ENCODE data around the gene ACTMAP. TPM values are rescaled to one million over a fixed set of nuclear protein-coding genes. Genes with fewer than 3 reads are reported as not detected.

ACTMAP gene
- total and polyA plus RNA-seq, 11 donors, result 4.2 to 11.1 (median 8.1) TPM

DNA sequence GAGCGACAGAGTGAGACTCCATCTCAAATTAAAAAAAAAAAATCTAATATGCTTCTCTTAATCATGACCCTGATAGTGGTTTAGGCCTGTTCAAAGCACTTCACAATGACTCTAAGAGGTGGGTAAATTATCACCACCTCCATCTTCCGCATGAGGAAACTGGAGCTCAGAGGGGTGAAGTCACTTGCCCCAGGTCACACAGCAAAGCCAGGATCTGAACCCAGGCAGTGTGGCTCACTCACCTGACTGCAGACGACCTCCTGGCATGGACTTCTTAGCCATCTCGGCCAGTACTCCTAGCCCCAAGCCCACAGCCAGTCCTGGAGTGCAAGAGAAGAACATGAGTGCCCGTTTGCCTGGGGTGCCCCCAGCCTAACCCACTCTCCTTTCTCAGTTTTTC, 40.5 kb downstream of the ACTMAP start:
- H3K36me3 ChIP-seq, result peaks cover 0 to 76% (median 56%) of the 10 kb centered on the region in 9 donors
- H3K4me3 ChIP-seq, result no peak overlapping the region
- peaks cover 3 to 42% (median 13%) of the 10 kb centered on the region in 12 donors for H3K4me1 ChIP-seq
- H3K9me3 ChIP-seq, result no peaks in the 10 kb centered on the region
- H3K27ac ChIP-seq, result no peak overlapping the region
- no peaks in the 10 kb centered on the region for H3K27me3 ChIP-seq
- ATAC-seq, result no peak
- intact Hi-C loops (cut with DNase I), result loop anchor here in 1 of 10 donors (10.0 kb wide), 1 partner anchor 45 kb away; no protein-coding TSS in a partner anchor
- 86 to 96% (median 92%) methylated on average over 5 of the region's 5 CpGs for WGBS, 4 donors
- no peak for DNase-seq
- TF ChIP-seq, protein P1, sequence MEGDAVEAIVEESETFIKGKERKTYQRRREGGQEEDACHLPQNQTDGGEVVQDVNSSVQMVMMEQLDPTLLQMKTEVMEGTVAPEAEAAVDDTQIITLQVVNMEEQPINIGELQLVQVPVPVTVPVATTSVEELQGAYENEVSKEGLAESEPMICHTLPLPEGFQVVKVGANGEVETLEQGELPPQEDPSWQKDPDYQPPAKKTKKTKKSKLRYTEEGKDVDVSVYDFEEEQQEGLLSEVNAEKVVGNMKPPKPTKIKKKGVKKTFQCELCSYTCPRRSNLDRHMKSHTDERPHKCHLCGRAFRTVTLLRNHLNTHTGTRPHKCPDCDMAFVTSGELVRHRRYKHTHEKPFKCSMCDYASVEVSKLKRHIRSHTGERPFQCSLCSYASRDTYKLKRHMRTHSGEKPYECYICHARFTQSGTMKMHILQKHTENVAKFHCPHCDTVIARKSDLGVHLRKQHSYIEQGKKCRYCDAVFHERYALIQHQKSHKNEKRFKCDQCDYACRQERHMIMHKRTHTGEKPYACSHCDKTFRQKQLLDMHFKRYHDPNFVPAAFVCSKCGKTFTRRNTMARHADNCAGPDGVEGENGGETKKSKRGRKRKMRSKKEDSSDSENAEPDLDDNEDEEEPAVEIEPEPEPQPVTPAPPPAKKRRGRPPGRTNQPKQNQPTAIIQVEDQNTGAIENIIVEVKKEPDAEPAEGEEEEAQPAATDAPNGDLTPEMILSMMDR (IDR thresholded peaks at IDR 0.05), result no peak
- TF ChIP-seq POLR2A (IDR thresholded peaks at IDR 0.05), result no peak

DNA sequence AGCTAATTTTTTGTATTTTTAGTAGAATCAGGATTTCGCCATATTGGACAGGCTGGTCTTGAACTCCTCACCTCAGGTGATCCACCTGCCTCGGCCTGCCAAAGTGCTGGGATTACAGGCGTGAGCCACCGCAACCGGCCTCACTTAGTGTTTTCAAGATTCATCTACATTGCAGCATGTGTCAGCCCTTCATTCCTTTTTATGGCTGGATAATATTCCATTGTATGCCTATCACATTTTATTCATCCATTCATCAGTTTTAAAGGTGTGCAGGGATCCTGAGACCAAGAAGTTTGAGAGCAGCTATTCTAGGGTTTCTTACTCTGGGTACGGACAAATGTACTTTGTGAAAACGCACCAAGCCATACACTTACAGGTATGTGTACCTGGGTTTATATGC, 42.7 kb downstream of the ACTMAP start:
- Histone ChIP-seq H3K27me3 (no peaks in the 10 kb centered on the region), H3K4me1 (peaks cover 0 to 29% (median 9%) of the 10 kb centered on the region in 12 donors), H3K36me3 (peaks cover 0 to 92% (median 73%) of the 10 kb centered on the region in 9 donors), H3K9me3 (no peaks in the 10 kb centered on the region), H3K4me3 (no peak overlapping the region), H3K27ac (peak overlapping the region in 4 of 12 donors; percentile 63 to 88 (median 76))
- 93 to 98% (median 96%) methylated on average over 7 of the region's 7 CpGs for WGBS, 4 donors
- intact Hi-C loops (cut with DNase I), result no loop called here
- TF ChIP-seq, protein P1 (IDR thresholded peaks at IDR 0.05), result no peak
- TF ChIP-seq POLR2A (IDR thresholded peaks at IDR 0.05), result no peak
- ATAC-seq (no peak), DNase-seq (no peak)

DNA sequence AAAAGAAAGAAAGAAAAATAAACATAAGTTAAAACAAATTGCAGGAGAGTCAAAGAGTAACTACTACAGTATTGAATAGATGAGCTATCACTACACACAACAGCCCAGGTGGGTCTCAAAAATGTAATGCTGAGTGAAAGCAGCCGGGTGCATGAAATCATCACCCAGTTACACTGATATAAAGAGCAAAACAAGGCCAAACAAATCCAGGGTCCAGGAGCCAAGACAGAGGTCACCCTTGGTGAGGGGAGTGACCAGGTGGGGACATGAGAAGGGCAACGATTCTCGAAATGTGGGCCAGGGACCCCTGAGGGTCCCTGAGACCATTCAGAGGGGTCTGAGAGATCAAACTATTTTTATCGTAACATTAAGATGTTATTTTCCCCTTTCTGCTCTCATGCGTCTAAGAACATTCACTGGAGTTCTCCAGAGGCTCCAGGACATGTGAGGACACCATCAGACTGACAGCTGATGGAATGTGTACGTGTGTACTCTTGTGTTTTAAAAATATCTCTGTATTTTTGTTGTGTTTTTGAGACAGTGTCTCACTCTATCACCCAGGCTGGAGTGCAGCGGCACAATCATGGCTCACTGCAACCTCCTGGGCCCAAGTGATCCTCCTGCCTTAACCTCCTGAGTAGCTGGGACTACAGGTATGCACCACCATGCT, 44.2 kb downstream of the ACTMAP start:
- 42 to 53% (median 46%) methylated on average over 7 of the region's 7 CpGs for WGBS, 4 donors

DNA sequence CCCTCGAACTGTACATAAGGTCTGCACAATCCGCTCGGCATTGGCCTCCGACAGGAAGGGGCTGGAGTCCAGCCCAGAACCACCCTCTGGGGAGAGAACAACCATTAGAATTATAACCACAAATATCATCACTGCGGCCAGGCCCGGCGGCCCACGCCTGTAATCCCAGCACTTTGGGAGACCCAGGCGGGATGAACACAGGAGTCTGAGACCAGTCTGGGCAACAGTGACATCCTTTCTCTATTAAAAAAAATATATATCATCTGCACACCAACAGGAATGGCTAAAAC, 45.0 kb downstream of the ACTMAP start:
- Histone ChIP-seq H3K27ac (peak overlapping the region; percentile 32 to 88 (median 75)), H3K27me3 (no peaks in the 10 kb centered on the region), H3K9me3 (no peaks in the 10 kb centered on the region), H3K4me3 (no peak overlapping the region), H3K36me3 (peaks cover 0 to 92% (median 77%) of the 10 kb centered on the region in 9 donors), H3K4me1 (peaks cover 0 to 29% (median 9%) of the 10 kb centered on the region in 12 donors)
- ATAC-seq (peak in 3 of 4 donors; percentile 31 to 66 (median 43)), DNase-seq (peak; percentile 60 to 80 (median 71))
- intact Hi-C loops (cut with DNase I), result no loop called here
- TF ChIP-seq, protein P1 (IDR thresholded peaks at IDR 0.05), result no peak
- no peak for TF ChIP-seq POLR2A (IDR thresholded peaks at IDR 0.05)
- WGBS, 4 donors, result 70 to 80% (median 71%) methylated on average over 5 to 9 of the region's 9 CpGs

More for the DNA sequence above, 44.2 kb downstream of the ACTMAP start:
- H3K27me3 ChIP-seq, result no peaks in the 10 kb centered on the region
- no peaks in the 10 kb centered on the region for H3K9me3 ChIP-seq
- ATAC-seq (peak; percentile 49 to 83 (median 77)), DNase-seq (peak in 1 of 5 donors; percentile 39)
- H3K27ac ChIP-seq, result peak overlapping the region; percentile 32 to 88 (median 75)
- TF ChIP-seq, protein P1 (IDR thresholded peaks at IDR 0.05), result no peak
- TF ChIP-seq POLR2A (IDR thresholded peaks at IDR 0.05), result no peak
- H3K36me3 ChIP-seq, result peaks cover 0 to 92% (median 75%) of the 10 kb centered on the region in 9 donors
- no peak overlapping the region for H3K4me3 ChIP-seq
- H3K4me1 ChIP-seq, result peaks cover 0 to 29% (median 9%) of the 10 kb centered on the region in 12 donors
- intact Hi-C loops (cut with DNase I), result no loop called here

Data from heart left ventricle (tissue), 16 donors.